Endodermal cell (in vitro differentiated cells): ENCODE measurements around the gene BANP. TPM values are rescaled to one million over a fixed set of nuclear protein-coding genes. Genes with fewer than 3 reads are reported as not detected.
"Not testable (repeated sequence)": the region's sequence is repeated elsewhere in the genome, so short reads cannot be mapped to it uniquely, and the experiment has no call there.

Source experiments
- DNase-seq: peaks from one replicate; pipeline ENCODE4 v3.0.0-alpha.2; 2017
- H3K27ac ChIP-seq: 2 replicates; pipeline ENCODE4 v1.5.1; 2013; ENCODE audit warnings: mild to moderate bottlenecking, low read depth, low read length, moderate library complexity
- H3K27me3 ChIP-seq: 2 replicates; pipeline ENCODE4 v1.6.1; 2013; ENCODE audit warnings: mild to moderate bottlenecking, low read length, moderate library complexity; ENCODE audit not compliant: insufficient read depth, control insufficient read depth, poor library complexity, severe bottlenecking
- H3K36me3 ChIP-seq: 2 replicates; pipeline ENCODE4 v1.7.0; 2013; ENCODE audit warnings: mild to moderate bottlenecking, low read length, moderate library complexity; ENCODE audit not compliant: control insufficient read depth, insufficient read depth
- H3K4me1 ChIP-seq: one replicate; pipeline ENCODE4 v1.7.0; 2013; ENCODE audit warnings: low read length; ENCODE audit not compliant: control insufficient read depth, insufficient read depth
- H3K4me3 ChIP-seq: 2 replicates; pipeline ENCODE4 v1.5.1; 2013; ENCODE audit warnings: mild to moderate bottlenecking, low read length, moderate library complexity
- H3K9ac ChIP-seq: 2 replicates; pipeline ENCODE4 v1.6.1; 2013; ENCODE audit warnings: mild to moderate bottlenecking, low read length, moderate library complexity; ENCODE audit not compliant: poor library complexity, severe bottlenecking; ENCODE audit errors: extremely low read depth
- H3K9me3 ChIP-seq: 2 replicates; pipeline ENCODE4 v1.6.1; 2013; ENCODE audit warnings: mild to moderate bottlenecking, low read length, moderate library complexity; ENCODE audit not compliant: control insufficient read depth
- H3K27ac Mint-ChIP-seq: 2 replicates; pipeline ENCODE4 v1.8.0; 2020; ENCODE audit warnings: mixed read lengths
- H3K27me3 Mint-ChIP-seq: 2 replicates; pipeline ENCODE4 v1.8.0; 2021; ENCODE audit warnings: mild to moderate bottlenecking, mixed read lengths; ENCODE audit not compliant: insufficient read depth
- H3K36me3 Mint-ChIP-seq: 2 replicates; pipeline ENCODE4 v1.8.0; 2020; ENCODE audit warnings: low read depth, mixed read lengths
- H3K4me1 Mint-ChIP-seq: 2 replicates; pipeline ENCODE4 v1.8.0; 2020; ENCODE audit warnings: mixed read lengths
- H3K4me3 Mint-ChIP-seq: 2 replicates; pipeline ENCODE4 v1.8.0; 2020; ENCODE audit warnings: mild to moderate bottlenecking, moderate library complexity, mixed read lengths
- H3K9me3 Mint-ChIP-seq: 2 replicates; pipeline ENCODE4 v1.8.0; 2020; ENCODE audit warnings: mild to moderate bottlenecking, mixed read lengths
- CTCF ChIP-seq: fragments of 200-600 bp; sonication (generic); conservative IDR thresholded peaks from 2 replicates; pipeline ENCODE4 v1.5.0; 2021; ENCODE audit warnings: antibody characterized with exemption, mild to moderate bottlenecking
- WGBS, 2 experiments: methylation state at CpG; one replicate each; pipeline versions ENCODE4 v1.1.5 to v1.1.7; 2013; ENCODE audit warnings: missing lambda C conversion rate in 2 of 2, mixed read lengths in 1 of 2; ENCODE audit not compliant: insufficient coverage in 1 of 2, insufficient read length in 1 of 2; 5-methylcytosine and 5-hydroxymethylcytosine counted together
- total RNA-seq, 2 donors: library from RNA; stranded (reverse); fragmentation: NEBNext Ultra II Directional in 1 of 2; extraction: Animal tissue kit (Norgen Biotek cat#: 25700) in 1 of 2; gene quantifications; 2 replicates in 1 of 2; 3 replicates in 1 of 2; pipeline ENCODE4 v1.2.1, GENCODE V29; 2021

The BANP gene
- total RNA-seq, 2 donors from 2014 or later: 39.5 to 45.5 TPM

- no peak overlapping the region for H3K27ac ChIP-seq
- Mint-ChIP-seq H3K36me3 (no peaks in the 10 kb centered on the region), H3K27ac (no peak overlapping the region), H3K4me3 (no peak overlapping the region), H3K9me3 (peaks cover 3% of the 10 kb centered on the region), H3K4me1 (peaks cover 8% of the 10 kb centered on the region), H3K27me3 (peaks cover 5% of the 10 kb centered on the region)
- DNase-seq: peak; percentile 71
- H3K36me3 ChIP-seq: no peaks in the 10 kb centered on the region
- H3K9me3 ChIP-seq: no peaks in the 10 kb centered on the region
- TF ChIP-seq CTCF: peak; percentile 62
- H3K4me3 ChIP-seq: no peak overlapping the region
- no peak overlapping the region for H3K9ac ChIP-seq
- WGBS, 2 experiments: 86 to 88% methylated on average over 2 to 11 of the region's 11 CpGs
- no peaks in the 10 kb centered on the region for H3K4me1 ChIP-seq
- no peaks in the 10 kb centered on the region for H3K27me3 ChIP-seq
Observed at GRCh38 chr16:87930456-87930855, 20.8 kb upstream of the BANP start.

- no peak for DNase-seq
- peaks cover 8% of the 10 kb centered on the region for H3K4me1 Mint-ChIP-seq
- no peak overlapping the region for H3K4me3 Mint-ChIP-seq
- Histone ChIP-seq H3K9me3 (no peaks in the 10 kb centered on the region), H3K9ac (no peak overlapping the region), H3K4me1 (no peaks in the 10 kb centered on the region), H3K36me3 (no peaks in the 10 kb centered on the region), H3K4me3 (no peak overlapping the region), H3K27ac (peak overlapping the region; percentile 72), H3K27me3 (no peaks in the 10 kb centered on the region)
- 93 to 95% methylated on average over 10 to 17 of the region's 17 CpGs for WGBS, 2 experiments
- no peak overlapping the region for H3K27ac Mint-ChIP-seq
- H3K36me3 Mint-ChIP-seq: no peaks in the 10 kb centered on the region
- peaks cover 2% of the 10 kb centered on the region for H3K27me3 Mint-ChIP-seq
- peaks cover 3% of the 10 kb centered on the region for H3K9me3 Mint-ChIP-seq
- no peak for TF ChIP-seq CTCF
Observed at GRCh38 chr16:87931504-87931903, 19.7 kb upstream of the BANP start.

GRCh38 chr16:87932475-87933139 lies 18.6 kb upstream of the BANP start:
- not testable (repeated sequence) for H3K4me1 Mint-ChIP-seq, H3K4me3 Mint-ChIP-seq, H3K27me3 Mint-ChIP-seq, H3K4me3 ChIP-seq, H3K9me3 Mint-ChIP-seq, H3K4me1 ChIP-seq, DNase-seq, H3K27me3 ChIP-seq, H3K27ac Mint-ChIP-seq, H3K36me3 ChIP-seq, H3K27ac ChIP-seq, H3K9me3 ChIP-seq, H3K9ac ChIP-seq, H3K36me3 Mint-ChIP-seq
- WGBS, 2 experiments: 89 to 95% methylated on average over 7 to 17 of the region's 17 CpGs

GRCh38 chr16:87933140-87933495 lies 18.1 kb upstream of the BANP start:
- Mint-ChIP-seq H3K36me3 (no peaks in the 10 kb centered on the region), H3K4me1 (peaks cover 8% of the 10 kb centered on the region), H3K9me3 (peaks cover 3% of the 10 kb centered on the region), H3K27me3 (peaks cover 2% of the 10 kb centered on the region), H3K27ac (no peak overlapping the region), H3K4me3 (no peak overlapping the region)
- TF ChIP-seq CTCF: no peak
- Histone ChIP-seq H3K9ac (no peak overlapping the region), H3K4me1 (no peaks in the 10 kb centered on the region), H3K4me3 (no peak overlapping the region), H3K36me3 (no peaks in the 10 kb centered on the region), H3K9me3 (no peaks in the 10 kb centered on the region), H3K27me3 (no peaks in the 10 kb centered on the region), H3K27ac (no peak overlapping the region)
- no peak for DNase-seq
- WGBS, 2 experiments: 100% methylated on average over 3 of the region's 3 CpGs

GRCh38 chr16:87934752-87935425 lies 16.3 kb upstream of the BANP start:
- not testable (repeated sequence) for H3K27me3 ChIP-seq, DNase-seq, H3K4me3 ChIP-seq, H3K4me3 Mint-ChIP-seq, H3K36me3 Mint-ChIP-seq, H3K4me1 Mint-ChIP-seq, H3K27ac Mint-ChIP-seq, H3K4me1 ChIP-seq, H3K36me3 ChIP-seq, H3K27me3 Mint-ChIP-seq, H3K27ac ChIP-seq, H3K9me3 ChIP-seq, H3K9ac ChIP-seq, H3K9me3 Mint-ChIP-seq
- 94 to 95% methylated on average over 15 to 18 of the region's 19 CpGs for WGBS, 2 experiments
